Pulmonary artery endothelial cell (primary cell): ENCODE data around the gene CTIF. TPM values are rescaled to one million over a fixed set of nuclear protein-coding genes. Genes with fewer than 3 reads are reported as not detected.

Experiments
- DNase-seq: peaks from one replicate; pipeline ENCODE4 v3.0.0-alpha.2; 2011; ENCODE audit warnings: low read depth, low spot score
- total RNA-seq: library from RNA; depleted of rRNA; stranded (reverse); fragments of >200 nt; gene quantifications from 2 replicates; pipeline ENCODE4 v1.2.3, GENCODE V29; 2014

CTIF gene
- total RNA-seq, 1 donor from 2014 or later: 15.2 TPM

- DNase-seq: no peak
These were observed 357.6 kb downstream of the CTIF start for GRCh38 chr18:48896326-48896874.

DNA sequence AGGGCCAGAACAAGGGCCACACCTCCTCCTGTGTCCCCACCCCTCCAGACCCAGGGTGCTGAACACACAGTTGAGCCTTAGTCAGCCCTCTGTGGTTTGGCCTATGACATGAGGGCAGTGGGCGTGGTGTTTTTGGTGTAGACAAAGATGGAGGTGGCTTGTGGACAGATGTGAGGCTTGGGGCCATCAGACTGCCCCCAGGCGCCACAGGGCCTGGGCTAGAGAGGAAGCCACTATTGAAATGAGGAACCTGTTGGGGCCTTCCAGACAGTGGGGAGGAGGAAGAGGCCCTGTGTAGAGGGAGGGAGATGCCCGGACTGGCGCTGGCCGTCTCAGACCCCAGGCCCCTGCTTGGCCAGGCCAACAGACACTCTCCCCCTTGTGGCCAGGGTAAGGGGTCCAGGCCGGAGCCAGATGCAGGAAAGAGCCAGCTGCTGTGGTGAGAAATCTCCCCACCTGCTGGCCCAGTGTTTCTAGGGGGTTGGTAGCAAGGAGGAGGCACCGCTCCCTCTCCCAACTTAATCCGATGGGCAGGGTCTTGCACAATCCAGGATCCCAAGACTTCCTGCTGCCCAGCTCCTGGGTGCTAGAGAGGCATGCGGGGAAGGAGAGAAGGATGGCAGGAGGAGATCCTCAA, 358.2 kb downstream of the CTIF start:
- no peak for DNase-seq

DNA sequence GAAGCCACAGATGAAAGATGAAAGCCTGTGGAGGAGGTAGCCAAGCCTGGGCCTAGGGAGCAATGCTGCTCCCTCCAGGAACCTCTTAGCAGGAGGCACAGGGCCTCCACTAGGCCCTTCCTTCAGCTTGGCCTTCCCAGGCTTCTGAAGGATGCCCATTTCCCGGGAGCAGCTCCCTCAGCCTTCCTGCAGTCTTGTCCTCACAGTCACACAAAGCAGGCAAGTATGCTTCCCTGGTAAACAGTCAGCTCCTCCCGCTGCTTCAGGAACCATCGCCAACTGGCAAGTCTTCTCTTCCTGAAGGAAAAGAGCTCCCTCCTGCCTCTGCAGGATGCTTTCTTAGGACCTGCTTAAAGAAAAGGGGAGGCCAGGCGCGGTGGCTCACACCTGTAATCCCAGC, 358.7 kb downstream of the CTIF start:
- no peak for DNase-seq

DNA sequence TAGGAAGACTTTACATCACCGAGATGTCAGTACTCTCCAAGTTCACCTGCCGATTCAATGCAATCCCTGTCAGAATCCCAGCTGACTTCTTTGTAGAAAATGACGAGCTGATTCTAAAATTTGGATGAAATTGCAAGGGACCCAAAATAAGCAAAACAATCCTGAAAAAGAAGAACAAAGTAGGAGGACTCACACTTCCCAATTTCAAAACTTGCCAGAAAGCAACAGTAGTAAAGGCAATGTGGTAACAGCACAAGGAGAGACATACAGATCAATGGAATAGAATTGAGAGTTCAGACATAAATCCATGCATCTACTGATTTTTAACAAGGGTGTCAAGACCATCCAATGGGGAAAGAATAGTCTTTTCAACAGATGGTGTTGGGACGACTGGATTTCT, 359.7 kb downstream of the CTIF start:
- no peak for DNase-seq

- no peak for DNase-seq
These were observed 360.8 kb downstream of the CTIF start for GRCh38 chr18:48899558-48900174.

GRCh38 chr18:48900469-48900868, 361.6 kb downstream of the CTIF start:
- no peak for DNase-seq

- no peak for DNase-seq
These were observed 362.6 kb downstream of the CTIF start for GRCh38 chr18:48901145-48902022.

- peak; percentile 83 for DNase-seq
These were observed 363.4 kb downstream of the CTIF start for GRCh38 chr18:48902023-48902855.

- DNase-seq: no peak
These were observed 364.2 kb downstream of the CTIF start for GRCh38 chr18:48902856-48903601.

- DNase-seq: no peak
These were observed 365.3 kb downstream of the CTIF start for GRCh38 chr18:48904091-48904490.

DNA sequence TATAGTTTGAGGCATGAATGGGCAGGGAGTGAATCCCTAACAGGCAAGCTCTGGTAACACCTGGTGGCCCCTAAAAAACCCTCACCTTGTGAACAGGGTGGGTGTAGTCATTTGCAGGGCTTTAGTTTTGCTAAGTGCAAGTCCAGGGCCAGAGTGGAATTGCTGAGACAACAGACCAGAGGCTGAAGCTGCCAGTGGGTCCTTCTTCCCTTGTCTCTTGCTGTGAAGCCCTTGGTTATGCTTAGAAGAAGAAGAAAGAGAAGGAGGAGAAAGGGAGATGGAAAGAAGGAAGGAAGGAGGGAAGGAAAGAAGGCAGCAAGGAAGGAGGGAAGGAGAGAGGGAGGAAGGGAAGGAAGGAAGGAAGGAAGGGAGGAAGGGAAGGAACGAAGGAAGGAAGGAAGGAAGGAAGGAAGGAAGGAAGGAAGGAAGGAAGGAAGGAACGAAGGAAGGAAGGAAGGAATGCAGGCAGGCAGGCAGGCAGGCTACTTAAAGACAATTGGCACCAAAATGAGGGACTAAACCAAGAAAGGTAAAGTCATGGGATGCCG, 366.1 kb downstream of the CTIF start:
- DNase-seq: no peak

DNA sequence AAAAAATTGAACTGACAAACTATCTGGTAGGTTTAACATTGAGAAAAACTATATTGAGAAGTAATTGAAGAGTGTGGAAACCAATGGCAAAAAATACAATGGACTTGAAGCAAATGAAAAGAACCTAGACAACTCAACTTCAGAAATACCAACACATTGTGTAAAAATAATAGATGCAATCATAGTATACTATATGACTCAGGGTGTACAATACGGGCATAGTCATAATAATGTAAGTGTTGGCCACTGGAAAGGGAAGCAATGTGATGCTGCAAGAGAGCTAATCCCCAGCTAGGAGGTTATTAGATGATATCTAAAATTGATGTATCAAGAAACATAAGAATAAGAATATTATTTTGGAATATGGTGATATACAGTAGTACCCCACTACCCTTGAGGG, 366.7 kb downstream of the CTIF start:
- DNase-seq: no peak

DNA sequence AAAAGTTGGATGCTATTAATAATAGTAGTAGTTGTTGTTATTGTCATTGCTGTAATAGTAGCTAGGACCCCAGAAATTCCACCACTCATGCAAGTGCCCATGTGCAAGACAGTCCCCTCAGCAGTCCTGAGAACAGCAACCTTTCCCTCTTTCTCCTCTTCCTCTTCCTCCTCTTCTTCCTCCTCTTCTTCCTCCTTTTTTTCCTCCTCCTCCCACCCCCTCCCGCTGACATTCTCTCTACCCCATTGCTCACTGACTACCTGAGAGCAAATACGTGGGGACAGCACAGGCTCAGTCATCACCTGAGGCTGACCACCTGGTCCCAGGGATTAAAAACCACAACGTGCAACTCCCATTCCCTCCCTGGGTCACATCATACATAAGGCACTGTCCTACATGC, 370.1 kb downstream of the CTIF start:
- no peak for DNase-seq

DNA sequence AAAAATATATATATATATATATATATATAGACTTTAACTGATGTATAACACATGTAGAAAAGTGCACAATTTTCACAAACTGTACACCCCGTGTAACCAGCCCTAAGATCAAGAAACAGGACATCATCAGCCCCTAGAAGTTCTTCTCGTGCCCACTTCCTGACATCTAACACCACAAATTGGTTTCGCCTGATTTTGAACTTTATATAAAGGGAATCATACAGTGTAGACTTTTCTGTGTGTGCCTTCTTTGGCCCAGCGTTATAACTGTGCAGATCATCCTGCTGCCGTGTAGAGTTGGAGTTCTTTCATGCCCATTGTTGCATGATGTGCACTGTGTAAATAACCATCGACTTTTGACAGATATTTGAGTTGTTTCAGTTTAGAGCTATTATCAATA, 370.9 kb downstream of the CTIF start:
- DNase-seq: no peak

GRCh38 chr18:48910972-48911545, 372.2 kb downstream of the CTIF start:
- no peak for DNase-seq

Other genes with a start within 250 kb of the CTIF start
- not detected in 2 replicates for gene ZBTB7C, start 129.6 kb upstream of the CTIF start, total RNA-seq